ENCODE data around the gene CCNB3. TPM values are rescaled to one million over a fixed set of nuclear protein-coding genes. Genes with fewer than 3 reads are reported as not detected.

Gene CCNB3
- total and polyA plus RNA-seq, 9 of the 15 experiments (the other 6 are each of a cell fraction or from before 2014, with no cell fraction given): 0.05 to 0.25 (median 0.08) TPM; not detected in 3

DNA sequence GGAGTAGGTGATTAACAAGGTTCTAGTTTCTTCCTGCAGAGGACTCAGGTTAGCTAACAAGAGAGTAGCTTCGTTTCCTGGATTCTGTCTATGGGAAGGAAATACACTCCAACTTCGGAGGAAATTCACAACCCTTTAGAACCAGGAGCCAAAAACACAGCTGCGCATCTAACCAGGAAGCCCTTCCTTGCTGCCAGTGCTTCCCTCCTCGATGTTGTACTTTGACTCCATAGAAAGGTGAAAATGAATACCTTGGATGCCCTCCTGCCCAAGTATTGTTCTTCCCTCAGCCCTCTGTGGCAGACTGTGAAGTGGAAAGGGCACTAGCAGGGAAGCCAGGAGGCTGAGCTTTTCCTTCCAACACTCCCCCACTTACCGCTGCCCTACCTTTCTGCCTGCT, 38.8 kb upstream of the CCNB3 start (continued):
- TF ChIP-seq CBX2 (IDR thresholded peaks at IDR 0.05; ENCODE audit: insufficient read depth, low read length, poor library complexity, severe bottlenecking) (no peak), ZNF551 (CRISPR knock-in tag; IDR thresholded peaks at IDR 0.05) (no peak), MTF1 (CRISPR knock-in tag; IDR thresholded peaks at IDR 0.05; ENCODE audit: borderline replicate concordance) (no peak), XRCC5 (IDR thresholded peaks at IDR 0.05; ENCODE audit: low read depth, low read length) (no peak), ZNF57 (CRISPR knock-in tag; IDR thresholded peaks at IDR 0.05) (no peak), ZNF280A (IDR thresholded peaks at IDR 0.05; ENCODE audit: low read depth, partially characterized antibody) (no peak), SMAD3 (CRISPR knock-in tag; conservative IDR thresholded peaks at IDR 0.05) (no peak), ZNF384 (IDR thresholded peaks at IDR 0.05; ENCODE audit: low read depth, low read length) (no peak), NBN (IDR thresholded peaks at IDR 0.05; ENCODE audit: low read depth) (no peak), PRDM10 (IDR thresholded peaks at IDR 0.05; ENCODE audit: partially characterized antibody) (no peak), TAF9B (IDR thresholded peaks at IDR 0.05; ENCODE audit: partially characterized antibody) (no peak)
- TF ChIP-seq, protein P1, sequence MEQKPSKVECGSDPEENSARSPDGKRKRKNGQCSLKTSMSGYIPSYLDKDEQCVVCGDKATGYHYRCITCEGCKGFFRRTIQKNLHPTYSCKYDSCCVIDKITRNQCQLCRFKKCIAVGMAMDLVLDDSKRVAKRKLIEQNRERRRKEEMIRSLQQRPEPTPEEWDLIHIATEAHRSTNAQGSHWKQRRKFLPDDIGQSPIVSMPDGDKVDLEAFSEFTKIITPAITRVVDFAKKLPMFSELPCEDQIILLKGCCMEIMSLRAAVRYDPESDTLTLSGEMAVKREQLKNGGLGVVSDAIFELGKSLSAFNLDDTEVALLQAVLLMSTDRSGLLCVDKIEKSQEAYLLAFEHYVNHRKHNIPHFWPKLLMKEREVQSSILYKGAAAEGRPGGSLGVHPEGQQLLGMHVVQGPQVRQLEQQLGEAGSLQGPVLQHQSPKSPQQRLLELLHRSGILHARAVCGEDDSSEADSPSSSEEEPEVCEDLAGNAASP (IDR thresholded peaks at IDR 0.05): no peak

Data from K562 (cell line).